Vagina (tissue), 2 donors: ENCODE measurements around the gene BICC1.

ENCODE experiments used
- CTCF ChIP-seq, 3 experiments: fragments of 450-650 bp in 2 of 3; fragments of 200-600 bp in 1 of 3; sonication (generic) in 1 of 3; IDR thresholded peaks; one replicate each; pipeline ENCODE4 v1.5.1; 2017 to 2019; ENCODE audit warnings: antibody characterized with exemption in 3 of 3, mild to moderate bottlenecking in 2 of 3, moderate library complexity in 2 of 3
- POLR2A ChIP-seq, 2 donors: fragments of 450-650 bp; IDR thresholded peaks; one replicate each; pipeline ENCODE4 v1.6.1; 2017; ENCODE audit warnings: antibody characterized with exemption in 2 of 2, mild to moderate bottlenecking in 2 of 2, moderate library complexity in 2 of 2
- POLR2AphosphoS5 ChIP-seq, 2 donors: sonication (generic); formaldehyde crosslinking; IDR thresholded peaks; one replicate each; pipeline ENCODE4 v1.9.0; 2017; ENCODE audit warnings: antibody characterized with exemption in 2 of 2, mild to moderate bottlenecking in 2 of 2, low read depth in 1 of 2; ENCODE audit not compliant: insufficient read depth in 1 of 2

- TF ChIP-seq CTCF (IDR thresholded peaks at IDR 0.05) (no peak), POLR2A (IDR thresholded peaks at IDR 0.05) (no peak), POLR2AphosphoS5 (IDR thresholded peaks at IDR 0.05; ENCODE audit: insufficient read depth in 1 of 2, low read depth in 1 of 2) (no peak)
Measured at GRCh38 chr10:58608826-58609531, 96.3 kb downstream of the BICC1 start.
